ENCODE measurements around the gene CCL25.

GRCh38 chr19:8038815-8039214 is 13.7 kb upstream of the CCL25 start:
- TF ChIP-seq CBX3 (IDR thresholded peaks at IDR 0.05; ENCODE audit: low read depth) (no peak), CTCF (IDR thresholded peaks at IDR 0.05 in 2 of 3, conservative IDR thresholded peaks at IDR 0.05 in 1 of 3; ENCODE audit: borderline replicate concordance in 1 of 3, insufficient read depth in 1 of 3, low read depth in 2 of 3, low read length in 2 of 3) (no peak), POLR2AphosphoS5 (IDR thresholded peaks at IDR 0.05; ENCODE audit: low read depth, low read length) (no peak), YY1 (IDR thresholded peaks at IDR 0.05; ENCODE audit: extremely low read depth, insufficient replicate concordance, low read depth, low read length) (no peak), EGR1 (IDR thresholded peaks at IDR 0.05; ENCODE audit: low read depth) (no peak), POLR2A (IDR thresholded peaks at IDR 0.05; ENCODE audit: borderline replicate concordance, extremely low read depth, insufficient read depth, insufficient read length) (no peak), EZH2 (IDR thresholded peaks at IDR 0.05) (no peak), EZH2phosphoT487 (IDR thresholded peaks at IDR 0.05; ENCODE audit: borderline replicate concordance) (no peak), MAX (IDR thresholded peaks at IDR 0.05) (no peak), ATF3 (IDR thresholded peaks at IDR 0.05) (no peak), CEBPB (IDR thresholded peaks at IDR 0.05; ENCODE audit: low read depth) (no peak), ZFX (IDR thresholded peaks at IDR 0.05) (no peak), JUND (IDR thresholded peaks at IDR 0.05) (no peak)

All from HCT116 (cell line).